ENCODE data around the gene GPAM.

DNA sequence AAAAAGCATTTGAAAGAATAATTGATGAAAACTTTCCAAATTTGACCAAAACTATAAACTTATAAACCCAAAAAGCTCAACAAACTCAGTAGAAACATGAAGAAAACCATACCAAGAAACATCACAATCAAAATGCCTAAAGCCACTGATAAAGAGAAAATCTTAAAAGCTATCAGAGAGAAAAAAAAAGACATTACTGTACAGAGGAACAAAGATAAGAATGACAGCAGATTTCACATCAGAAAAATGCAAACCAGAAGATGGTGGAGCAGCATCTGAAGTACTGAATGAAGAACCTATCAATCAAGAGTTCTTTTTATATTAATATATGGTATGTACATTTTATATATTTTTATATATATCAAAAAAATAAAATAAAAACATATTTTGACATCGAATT, 2.4 kb upstream of the GPAM start:
- TF ChIP-seq POLR2A (IDR thresholded peaks at IDR 0.05; ENCODE audit: low read length) (no peak), GATA1 (IDR thresholded peaks at IDR 0.05; ENCODE audit: low read depth, low read length) (no peak)
